Thyroid gland (tissue), 4 donors: ENCODE data around the gene DPF3.

Source experiments
- POLR2A ChIP-seq, 2 donors: fragments of 450-650 bp; IDR thresholded peaks; one replicate each; pipeline ENCODE4 v1.6.1; 2017; ENCODE audit warnings: antibody characterized with exemption in 2 of 2, mild to moderate bottlenecking in 2 of 2, moderate library complexity in 1 of 2
- TF ChIP-seq, protein P1 (sequence below), 6 experiments: fragments of 200-600 bp in 3 of 6; fragments of 450-650 bp in 3 of 6; sonication (generic) in 3 of 6; IDR thresholded peaks; one replicate each; pipeline ENCODE4 v1.5.1; 2016 to 2019; ENCODE audit warnings: antibody characterized with exemption in 6 of 6, mild to moderate bottlenecking in 2 of 6, inconsistent platforms in 1 of 6, moderate library complexity in 1 of 6

DNA sequence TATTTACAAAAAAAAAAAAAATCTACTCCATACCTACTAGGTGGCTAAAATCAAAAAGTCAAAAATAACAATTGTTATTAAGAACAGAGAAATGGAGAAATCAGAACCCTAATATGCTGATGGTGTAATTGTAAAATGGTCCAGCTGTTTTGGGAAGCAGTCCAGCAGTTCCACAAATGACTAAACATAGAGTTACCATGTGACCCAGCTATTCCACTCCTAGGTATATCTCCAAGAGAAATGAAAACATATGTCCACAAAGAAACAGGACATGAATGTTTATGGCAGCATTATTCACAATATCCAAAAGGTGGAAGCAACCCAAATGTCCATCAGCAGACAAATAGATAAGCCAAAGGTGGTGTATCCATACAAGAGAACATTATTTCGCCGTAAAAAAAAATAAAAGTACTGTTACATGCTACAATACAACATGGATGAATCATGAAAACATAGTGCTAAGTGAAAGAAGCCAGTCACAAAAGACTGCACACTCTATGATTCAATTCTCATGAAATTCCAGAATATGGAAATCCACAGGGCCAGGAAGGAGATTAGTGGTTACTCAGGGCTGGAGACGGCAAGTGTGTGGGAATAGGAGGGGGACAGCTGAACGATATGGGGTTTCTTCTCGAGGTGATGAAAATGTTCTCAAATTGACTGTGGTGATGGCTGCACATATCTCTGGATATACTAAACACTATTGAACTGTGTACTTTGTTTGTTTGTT lies 9.1 kb upstream of the DPF3 start:
- no peak for TF ChIP-seq POLR2A (IDR thresholded peaks at IDR 0.05)
- TF ChIP-seq, protein P1, sequence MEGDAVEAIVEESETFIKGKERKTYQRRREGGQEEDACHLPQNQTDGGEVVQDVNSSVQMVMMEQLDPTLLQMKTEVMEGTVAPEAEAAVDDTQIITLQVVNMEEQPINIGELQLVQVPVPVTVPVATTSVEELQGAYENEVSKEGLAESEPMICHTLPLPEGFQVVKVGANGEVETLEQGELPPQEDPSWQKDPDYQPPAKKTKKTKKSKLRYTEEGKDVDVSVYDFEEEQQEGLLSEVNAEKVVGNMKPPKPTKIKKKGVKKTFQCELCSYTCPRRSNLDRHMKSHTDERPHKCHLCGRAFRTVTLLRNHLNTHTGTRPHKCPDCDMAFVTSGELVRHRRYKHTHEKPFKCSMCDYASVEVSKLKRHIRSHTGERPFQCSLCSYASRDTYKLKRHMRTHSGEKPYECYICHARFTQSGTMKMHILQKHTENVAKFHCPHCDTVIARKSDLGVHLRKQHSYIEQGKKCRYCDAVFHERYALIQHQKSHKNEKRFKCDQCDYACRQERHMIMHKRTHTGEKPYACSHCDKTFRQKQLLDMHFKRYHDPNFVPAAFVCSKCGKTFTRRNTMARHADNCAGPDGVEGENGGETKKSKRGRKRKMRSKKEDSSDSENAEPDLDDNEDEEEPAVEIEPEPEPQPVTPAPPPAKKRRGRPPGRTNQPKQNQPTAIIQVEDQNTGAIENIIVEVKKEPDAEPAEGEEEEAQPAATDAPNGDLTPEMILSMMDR (IDR thresholded peaks at IDR 0.05): no peak
